ENCODE results near the gene MINDY1. TPM values are rescaled to one million over a fixed set of nuclear protein-coding genes. Genes with fewer than 3 reads are reported as not detected.

MINDY1 gene
- total and polyA plus RNA-seq, 9 of the 15 experiments (the other 6 are each of a cell fraction or from before 2014, with no cell fraction given) = 0.49 to 11.0 (median 6.0) TPM

DNA sequence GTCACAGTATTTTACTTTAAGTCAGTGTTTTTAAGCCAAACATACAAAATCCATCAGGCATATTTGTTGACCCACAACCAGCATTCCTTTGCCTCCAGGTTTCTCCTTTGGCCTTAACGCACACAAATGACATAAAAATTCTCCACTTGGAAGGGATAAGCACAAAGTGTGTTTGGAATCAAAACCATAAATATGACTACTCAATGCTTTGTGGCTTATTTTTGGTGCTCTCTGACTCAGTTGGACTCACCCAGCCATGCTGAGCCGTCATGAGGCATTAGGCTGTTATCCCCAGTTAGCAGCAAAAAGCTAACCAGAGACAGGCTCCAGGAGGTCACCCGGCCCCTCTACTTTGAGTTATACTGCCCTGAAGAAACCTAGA lies 2.5 kb upstream of the MINDY1 start (continued):
- TF ChIP-seq BRF1 (IDR thresholded peaks at IDR 0.05; ENCODE audit: borderline replicate concordance, extremely low read depth, insufficient read length) = no peak

DNA sequence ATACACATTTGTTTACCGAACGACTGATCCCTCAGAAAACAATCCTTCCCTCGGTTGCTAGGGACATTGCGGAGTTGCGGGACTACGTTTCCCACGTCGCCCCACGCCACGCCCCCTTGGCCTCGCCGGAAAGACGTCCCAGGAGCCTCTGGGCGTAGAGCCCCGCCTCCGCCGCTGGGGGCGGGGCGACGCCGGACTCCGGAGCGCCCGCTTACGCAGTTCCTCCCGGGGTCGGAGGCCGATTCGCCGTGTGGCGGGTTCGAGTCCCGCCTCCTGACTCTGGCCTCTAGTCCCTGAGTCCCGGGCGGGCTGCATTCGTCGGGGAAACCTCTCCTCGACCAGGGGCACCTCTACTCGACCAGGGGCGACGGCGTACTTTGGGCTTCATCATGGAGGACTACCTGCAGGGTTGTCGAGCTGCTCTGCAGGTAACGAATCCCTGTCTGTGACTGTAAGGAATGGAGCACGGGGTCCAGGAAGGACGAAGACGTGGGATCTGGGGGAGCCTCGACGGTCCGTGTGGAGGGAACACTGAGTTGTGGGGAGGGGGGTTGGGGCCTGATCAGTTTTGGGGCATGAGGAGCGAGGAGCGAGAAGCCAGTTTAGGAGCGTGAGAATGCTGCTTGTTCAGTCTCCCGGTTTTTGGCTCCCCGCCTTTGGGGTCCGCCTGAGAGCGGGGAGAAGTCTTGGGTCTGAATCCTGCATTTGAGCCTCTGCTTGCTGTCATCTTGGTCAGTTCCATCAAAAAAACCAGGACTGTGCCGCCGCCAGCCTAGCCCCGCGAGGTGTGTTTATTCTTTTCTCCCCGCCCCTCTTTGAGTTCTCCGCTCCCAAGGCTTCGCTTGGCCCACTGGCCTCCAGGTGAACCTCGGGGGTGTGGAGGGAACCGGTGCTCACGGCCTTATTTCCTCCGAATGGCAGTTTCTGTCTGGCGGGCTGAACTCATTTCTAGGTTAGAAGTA lies 1.8 kb upstream of the MINDY1 start, which contains the start of gene PRUNE1:
TSS of gene PRUNE1 (plus strand) at position 206 of the 962 bp plus-strand sequence. CDS start at position 390, 184 bp downstream.
- peak within 1 kb of the TSS; percentile 88 to 95 for H3K9ac ChIP-seq (ENCODE audit: insufficient read depth in 1 of 2, low read depth in 2 of 2, low read length in 2 of 2)
- H3K4me3 ChIP-seq = peak within 1 kb of the TSS; percentile 87
- WGBS (ENCODE audit: insufficient coverage, low coverage, missing lambda C conversion rate) = under 1% methylated on average over 64 of the region's 69 CpGs
- H4K20me1 ChIP-seq (replicated peaks; ENCODE audit: control insufficient read depth, insufficient read depth, low read length) = no peaks in the 10 kb centered on the region
- POLR2A ChIA-PET = interaction anchor here (0.5 kb wide), 1 partner anchor 753 kb away, joined by 3 read pairs; no protein-coding TSS in a partner anchor
- no peaks in the 10 kb centered on the region for H3K9me1 ChIP-seq (ENCODE audit: control insufficient read depth, insufficient read depth, low read length)
- peak; percentile 97 to 98 (median 98) for DNase-seq (ENCODE audit: extremely low read depth in 1 of 4, low spot score in 3 of 4)
- peak within 1 kb of the TSS; percentile 100 for H3K4me2 ChIP-seq (ENCODE audit: insufficient read depth, low read length)
- ATAC-seq = peak; percentile 82
- peak within 1 kb of the TSS; percentile 92 for H3K27ac ChIP-seq (ENCODE audit: extremely low read depth, low read depth, low read length)
- peaks cover 13% of the 10 kb centered on the region; the same call in 2 of the 3 replicates for H3K36me3 ChIP-seq (ENCODE audit: control insufficient read depth, insufficient read depth, low read length)
- H3K27me3 ChIP-seq (ENCODE audit: control insufficient read depth in 2 of 2, insufficient read depth in 2 of 2, low read length in 2 of 2) = no peaks in the 10 kb centered on the region
- CTCF ChIA-PET (ENCODE audit: low intra/inter-chr PET ratio) = no interaction called here
- no peaks in the 10 kb centered on the region for H3K9me3 ChIP-seq (replicated peaks; ENCODE audit: control insufficient read depth, insufficient read depth, low read depth, low read length)
- H3K79me2 ChIP-seq (ENCODE audit: control insufficient read depth, insufficient read depth, low read length) = peaks cover 49% of the 10 kb centered on the region
- in situ Hi-C loops (cut with MboI) (no loop called here), intact Hi-C loops (cut with micrococcal nuclease) (loop anchor here (5.0 kb wide), 2 partner anchors 49 to 64 kb away; partner anchors contain the start of genes CDC42SE1 and GABPB2)
- peak within 1 kb of the TSS; percentile 96 for H2AFZ ChIP-seq (ENCODE audit: low read depth, low read length)
- FAIRE-seq = peak; percentile 83
- TSS peak; percentile 51 for BruUV-seq (replicated peaks)
- peaks cover 39 to 47% of the 10 kb centered on the region in 2 experiments for H3K4me1 ChIP-seq (replicated peaks in 1 of 2; ENCODE audit: control insufficient read depth in 2 of 2, insufficient read depth in 2 of 2, low read length in 2 of 2)
- TF ChIP-seq, protein P1, sequence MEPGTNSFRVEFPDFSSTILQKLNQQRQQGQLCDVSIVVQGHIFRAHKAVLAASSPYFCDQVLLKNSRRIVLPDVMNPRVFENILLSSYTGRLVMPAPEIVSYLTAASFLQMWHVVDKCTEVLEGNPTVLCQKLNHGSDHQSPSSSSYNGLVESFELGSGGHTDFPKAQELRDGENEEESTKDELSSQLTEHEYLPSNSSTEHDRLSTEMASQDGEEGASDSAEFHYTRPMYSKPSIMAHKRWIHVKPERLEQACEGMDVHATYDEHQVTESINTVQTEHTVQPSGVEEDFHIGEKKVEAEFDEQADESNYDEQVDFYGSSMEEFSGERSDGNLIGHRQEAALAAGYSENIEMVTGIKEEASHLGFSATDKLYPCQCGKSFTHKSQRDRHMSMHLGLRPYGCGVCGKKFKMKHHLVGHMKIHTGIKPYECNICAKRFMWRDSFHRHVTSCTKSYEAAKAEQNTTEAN (CRISPR knock-in tag; IDR thresholded peaks at IDR 0.05) = no peak
- TF ChIP-seq HLTF (IDR thresholded peaks at IDR 0.05) (peak; percentile 92), WHSC1 (IDR thresholded peaks at IDR 0.05; ENCODE audit: low read length) (no peak), DACH1 (IDR thresholded peaks at IDR 0.05; ENCODE audit: partially characterized antibody) (no peak), NFYB (IDR thresholded peaks at IDR 0.05; ENCODE audit: extremely low read depth, insufficient read length) (no peak), SRSF9 (IDR thresholded peaks at IDR 0.05; ENCODE audit: borderline replicate concordance, low read depth, low read length) (no peak), NBN (IDR thresholded peaks at IDR 0.05; ENCODE audit: low read depth) (no peak; the same call in 1 of the 2 replicates), HCFC1 (IDR thresholded peaks at IDR 0.05; ENCODE audit: low read depth, low read length) (peak; percentile 94), SNIP1 (IDR thresholded peaks at IDR 0.05; ENCODE audit: low read depth) (no peak), ZNF133 (CRISPR knock-in tag; IDR thresholded peaks at IDR 0.05) (no peak)
- TF ChIP-seq, protein P2, sequence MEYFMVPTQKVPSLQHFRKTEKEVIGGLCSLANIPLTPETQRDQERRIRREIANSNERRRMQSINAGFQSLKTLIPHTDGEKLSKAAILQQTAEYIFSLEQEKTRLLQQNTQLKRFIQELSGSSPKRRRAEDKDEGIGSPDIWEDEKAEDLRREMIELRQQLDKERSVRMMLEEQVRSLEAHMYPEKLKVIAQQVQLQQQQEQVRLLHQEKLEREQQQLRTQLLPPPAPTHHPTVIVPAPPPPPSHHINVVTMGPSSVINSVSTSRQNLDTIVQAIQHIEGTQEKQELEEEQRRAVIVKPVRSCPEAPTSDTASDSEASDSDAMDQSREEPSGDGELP (CRISPR knock-in tag; IDR thresholded peaks at IDR 0.05; ENCODE audit: borderline replicate concordance) = peak; percentile 60; the same call in 1 of the 2 replicates
- TF ChIP-seq, protein P3, sequence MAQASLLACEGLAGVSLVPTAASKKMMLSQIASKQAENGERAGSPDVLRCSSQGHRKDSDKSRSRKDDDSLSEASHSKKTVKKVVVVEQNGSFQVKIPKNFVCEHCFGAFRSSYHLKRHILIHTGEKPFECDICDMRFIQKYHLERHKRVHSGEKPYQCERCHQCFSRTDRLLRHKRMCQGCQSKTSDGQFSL (CRISPR knock-in tag; IDR thresholded peaks at IDR 0.05) = no peak
- TF ChIP-seq, protein P3 (tag; IDR thresholded peaks at IDR 0.05) = no peak
- TF ChIP-seq, protein P4, sequence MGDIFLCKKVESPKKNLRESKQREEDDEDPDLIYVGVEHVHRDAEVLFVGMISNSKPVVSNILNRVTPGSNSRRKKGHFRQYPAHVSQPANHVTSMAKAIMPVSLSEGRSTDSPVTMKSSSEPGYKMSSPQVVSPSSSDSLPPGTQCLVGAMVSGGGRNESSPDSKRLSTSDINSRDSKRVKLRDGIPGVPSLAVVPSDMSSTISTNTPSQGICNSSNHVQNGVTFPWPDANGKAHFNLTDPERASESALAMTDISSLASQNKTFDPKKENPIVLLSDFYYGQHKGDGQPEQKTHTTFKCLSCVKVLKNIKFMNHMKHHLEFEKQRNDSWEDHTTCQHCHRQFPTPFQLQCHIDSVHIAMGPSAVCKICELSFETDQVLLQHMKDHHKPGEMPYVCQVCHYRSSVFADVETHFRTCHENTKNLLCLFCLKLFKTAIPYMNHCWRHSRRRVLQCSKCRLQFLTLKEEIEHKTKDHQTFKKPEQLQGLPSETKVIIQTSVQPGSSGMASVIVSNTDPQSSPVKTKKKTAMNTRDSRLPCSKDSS (IDR thresholded peaks at IDR 0.05; ENCODE audit: low read depth, partially characterized antibody) = no peak

All from K562 (cell line).